Osteocyte (in vitro differentiated cells): ENCODE data around the gene HNF4A. TPM values are rescaled to one million over a fixed set of nuclear protein-coding genes. Genes with fewer than 3 reads are reported as not detected.
"Not testable (repeated sequence)": the region's sequence is repeated elsewhere in the genome, so short reads cannot be mapped to it uniquely, and the experiment has no call there.

Experiments used
- DNase-seq: peaks from one replicate; pipeline ENCODE4 v3.0.0; 2021; ENCODE audit warnings: mixed read lengths; ENCODE audit not compliant: unreplicated experiment; ENCODE audit errors: extremely low spot score
- H3K27ac Mint-ChIP-seq: one replicate; pipeline ENCODE4 v1.8.0; 2021; ENCODE audit warnings: mild to moderate bottlenecking, mixed read lengths; ENCODE audit not compliant: unreplicated experiment
- H3K27me3 Mint-ChIP-seq: one replicate; pipeline ENCODE4 v1.8.0; 2021; ENCODE audit warnings: mixed read lengths; ENCODE audit not compliant: unreplicated experiment
- H3K36me3 Mint-ChIP-seq: one replicate; pipeline ENCODE4 v1.8.0; 2021; ENCODE audit warnings: mixed read lengths; ENCODE audit not compliant: unreplicated experiment
- H3K4me1 Mint-ChIP-seq: one replicate; pipeline ENCODE4 v1.8.0; 2021; ENCODE audit warnings: mixed read lengths; ENCODE audit not compliant: unreplicated experiment
- H3K4me3 Mint-ChIP-seq: one replicate; pipeline ENCODE4 v1.8.0; 2021; ENCODE audit warnings: mild to moderate bottlenecking, moderate library complexity, mixed read lengths; ENCODE audit not compliant: unreplicated experiment
- H3K9me3 Mint-ChIP-seq: one replicate; pipeline ENCODE4 v1.8.0; 2021; ENCODE audit warnings: mixed read lengths; ENCODE audit not compliant: unreplicated experiment
- CTCF ChIP-seq: fragments of 200-600 bp; sonication (generic); IDR thresholded peaks from 2 replicates; pipeline ENCODE4 v1.5.0; 2021; ENCODE audit warnings: antibody characterized with exemption, mild to moderate bottlenecking, moderate library complexity
- total RNA-seq: library from RNA; stranded (reverse); gene quantifications from 2 replicates; pipeline ENCODE4 v1.2.1, GENCODE V29; 2021

HNF4A gene
- total RNA-seq, 1 donor from 2014 or later: not detected

DNA sequence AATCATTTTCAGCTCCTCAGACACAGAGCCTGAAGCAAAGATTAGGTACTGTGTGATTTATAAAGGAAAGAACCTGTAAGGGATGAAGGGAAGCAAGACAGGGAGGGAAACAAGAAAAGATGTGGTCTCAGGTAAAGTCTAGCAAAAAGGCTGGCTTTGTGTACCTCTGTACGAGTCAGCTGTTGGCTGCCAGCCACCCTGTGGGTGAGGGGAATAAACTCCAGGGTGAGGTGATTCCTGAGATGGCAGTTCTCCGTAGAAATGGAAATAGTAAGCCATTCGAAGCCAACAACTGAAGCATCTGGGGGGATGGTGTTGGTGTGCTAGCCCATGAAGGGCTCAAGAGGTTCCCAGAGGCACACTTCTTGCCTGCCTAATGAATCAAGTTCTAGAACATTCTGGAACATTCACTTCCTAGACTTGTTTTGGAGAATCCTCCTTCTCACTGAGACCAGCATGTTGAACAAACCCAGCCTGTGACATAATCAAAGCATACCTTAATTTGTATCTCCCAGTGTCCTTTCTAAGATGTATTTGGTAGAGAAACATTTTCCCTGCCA is 109.6 kb downstream of the HNF4A start:
- H3K27me3 Mint-ChIP-seq: no peaks in the 10 kb centered on the region
- TF ChIP-seq CTCF: no peak
- no peak for DNase-seq
- no peaks in the 10 kb centered on the region for H3K9me3 Mint-ChIP-seq
- no peaks in the 10 kb centered on the region for H3K36me3 Mint-ChIP-seq
- peaks cover 14% of the 10 kb centered on the region for H3K4me1 Mint-ChIP-seq
- no peak overlapping the region for H3K4me3 Mint-ChIP-seq
- H3K27ac Mint-ChIP-seq: no peak overlapping the region

DNA sequence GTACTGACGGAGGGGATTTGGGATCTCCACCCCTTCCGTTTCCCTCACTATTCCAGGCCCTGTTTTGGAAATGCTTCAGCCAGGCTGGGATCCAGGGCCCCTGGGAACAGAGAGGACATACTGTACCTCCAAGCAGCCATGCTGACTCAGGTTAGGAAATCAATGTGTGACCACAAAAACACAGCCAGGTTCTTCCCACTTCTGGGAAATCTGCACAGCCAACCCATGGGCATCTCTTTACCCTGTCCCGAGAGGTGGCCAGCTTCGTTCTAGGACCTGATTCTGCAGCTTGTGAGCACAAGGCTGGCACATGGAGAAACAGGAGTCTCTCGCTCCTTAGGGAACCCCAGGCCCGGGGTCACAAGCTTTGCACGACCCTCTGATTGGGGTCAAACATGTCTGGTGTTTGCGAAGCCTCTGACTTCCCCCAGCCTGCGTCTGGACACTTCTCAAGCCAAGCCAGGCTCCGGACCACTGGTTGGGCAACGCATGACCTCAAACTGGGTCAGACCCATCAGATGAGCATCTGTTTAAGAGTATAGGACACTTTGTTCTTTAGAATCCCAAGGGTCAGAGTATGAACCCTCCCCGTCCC is 111.9 kb downstream of the HNF4A start:
- Mint-ChIP-seq H3K9me3 (no peaks in the 10 kb centered on the region), H3K27ac (no peak overlapping the region), H3K27me3 (no peaks in the 10 kb centered on the region), H3K36me3 (no peaks in the 10 kb centered on the region), H3K4me1 (peaks cover 14% of the 10 kb centered on the region), H3K4me3 (no peak overlapping the region)
- no peak for TF ChIP-seq CTCF
- no peak for DNase-seq

DNA sequence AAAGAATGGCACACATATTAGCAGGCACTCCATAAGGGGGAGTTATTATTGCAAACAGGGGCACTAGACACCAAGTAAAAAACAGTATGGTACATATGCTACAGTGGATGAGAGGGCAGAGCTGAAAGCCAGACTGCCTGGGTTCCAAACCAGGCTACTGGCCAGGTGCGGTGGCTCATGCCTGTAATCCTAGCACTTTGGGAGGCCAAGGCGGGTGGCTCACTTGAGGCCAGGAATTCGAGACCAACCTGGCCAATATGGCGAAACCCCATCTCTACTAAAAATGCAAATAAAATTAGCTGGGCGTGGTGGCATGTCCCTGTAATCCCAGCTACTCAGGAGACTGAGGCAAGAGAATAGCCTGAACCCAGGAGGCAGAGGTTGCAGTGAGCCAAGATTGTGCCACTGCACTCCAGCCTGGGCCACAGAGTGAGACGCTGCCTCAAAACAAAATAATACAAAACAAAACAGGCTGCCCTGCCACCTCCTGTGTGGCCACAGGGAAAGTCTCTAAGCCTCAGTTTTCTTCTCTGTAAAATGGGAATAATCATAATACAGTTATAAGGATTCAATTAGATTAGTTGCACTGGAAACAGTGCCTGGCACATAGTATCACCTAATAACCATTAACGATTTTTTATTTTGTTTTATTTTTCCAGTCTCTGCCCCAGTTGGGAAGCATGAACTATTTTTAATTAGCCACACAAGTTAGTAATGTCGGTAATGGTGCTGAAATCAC is 112.7 kb downstream of the HNF4A start:
- no peaks in the 10 kb centered on the region for H3K27me3 Mint-ChIP-seq
- no peak for DNase-seq
- H3K4me1 Mint-ChIP-seq: peaks cover 14% of the 10 kb centered on the region
- H3K27ac Mint-ChIP-seq: no peak overlapping the region
- H3K9me3 Mint-ChIP-seq: no peaks in the 10 kb centered on the region
- no peak overlapping the region for H3K4me3 Mint-ChIP-seq
- TF ChIP-seq CTCF: no peak
- no peaks in the 10 kb centered on the region for H3K36me3 Mint-ChIP-seq

DNA sequence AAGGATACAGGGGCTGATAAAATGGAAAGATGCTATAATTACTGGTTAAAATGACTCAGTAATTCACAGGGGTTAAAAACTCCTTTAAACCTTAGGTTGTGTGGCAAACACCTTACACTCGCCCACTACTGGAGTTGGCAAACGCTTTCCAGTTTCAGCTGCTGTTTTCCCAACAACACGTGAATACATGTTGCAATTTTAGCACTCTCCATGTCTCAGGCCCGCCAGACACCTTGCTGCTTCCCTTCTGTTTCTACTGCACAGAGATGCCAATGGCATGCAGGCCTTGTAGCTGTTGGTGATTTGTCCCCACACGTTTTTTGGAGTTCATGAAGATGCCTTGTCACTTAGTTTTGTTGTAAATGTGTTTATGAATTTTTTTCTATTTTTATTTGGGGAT is 114.8 kb downstream of the HNF4A start:
- Mint-ChIP-seq H3K4me1 (peaks cover 23% of the 10 kb centered on the region), H3K36me3 (no peaks in the 10 kb centered on the region), H3K27ac (no peak overlapping the region), H3K9me3 (no peaks in the 10 kb centered on the region), H3K4me3 (no peak overlapping the region), H3K27me3 (no peaks in the 10 kb centered on the region)
- no peak for DNase-seq
- no peak for TF ChIP-seq CTCF

- DNase-seq: no peak
- H3K4me3 Mint-ChIP-seq: no peak overlapping the region
- H3K36me3 Mint-ChIP-seq: no peaks in the 10 kb centered on the region
- peaks cover 32% of the 10 kb centered on the region for H3K4me1 Mint-ChIP-seq
- no peaks in the 10 kb centered on the region for H3K9me3 Mint-ChIP-seq
- no peak overlapping the region for H3K27ac Mint-ChIP-seq
- TF ChIP-seq CTCF: peak; percentile 51
- H3K27me3 Mint-ChIP-seq: no peaks in the 10 kb centered on the region
Measured at GRCh38 chr20:44471481-44471882, 116.0 kb downstream of the HNF4A start.

- not testable (repeated sequence) for H3K27ac Mint-ChIP-seq, H3K9me3 Mint-ChIP-seq, DNase-seq, H3K4me3 Mint-ChIP-seq, H3K27me3 Mint-ChIP-seq, H3K36me3 Mint-ChIP-seq
- H3K4me1 Mint-ChIP-seq: peaks cover 34% of the 10 kb centered on the region
Measured at GRCh38 chr20:44472283-44472682, 116.8 kb downstream of the HNF4A start.
